A549 (cell line): ENCODE measurements around the gene CEPT1.

Experiments
- CTCF ChIP-seq: fragments of >200 bp; sonication (Bioruptor Twin); formaldehyde crosslinking; IDR thresholded peaks from 3 replicates; pipeline ENCODE4 v1.5.1; 2016
- HDAC2 ChIP-seq: fragments of 200-600 bp; sonication (generic); IDR thresholded peaks from 2 replicates; pipeline ENCODE4 v1.6.1; 2016
- POLR2A ChIP-seq: IDR thresholded peaks from 2 replicates; pipeline ENCODE4 v1.6.1; 2012; ENCODE audit warnings: mild to moderate bottlenecking, low read length

DNA sequence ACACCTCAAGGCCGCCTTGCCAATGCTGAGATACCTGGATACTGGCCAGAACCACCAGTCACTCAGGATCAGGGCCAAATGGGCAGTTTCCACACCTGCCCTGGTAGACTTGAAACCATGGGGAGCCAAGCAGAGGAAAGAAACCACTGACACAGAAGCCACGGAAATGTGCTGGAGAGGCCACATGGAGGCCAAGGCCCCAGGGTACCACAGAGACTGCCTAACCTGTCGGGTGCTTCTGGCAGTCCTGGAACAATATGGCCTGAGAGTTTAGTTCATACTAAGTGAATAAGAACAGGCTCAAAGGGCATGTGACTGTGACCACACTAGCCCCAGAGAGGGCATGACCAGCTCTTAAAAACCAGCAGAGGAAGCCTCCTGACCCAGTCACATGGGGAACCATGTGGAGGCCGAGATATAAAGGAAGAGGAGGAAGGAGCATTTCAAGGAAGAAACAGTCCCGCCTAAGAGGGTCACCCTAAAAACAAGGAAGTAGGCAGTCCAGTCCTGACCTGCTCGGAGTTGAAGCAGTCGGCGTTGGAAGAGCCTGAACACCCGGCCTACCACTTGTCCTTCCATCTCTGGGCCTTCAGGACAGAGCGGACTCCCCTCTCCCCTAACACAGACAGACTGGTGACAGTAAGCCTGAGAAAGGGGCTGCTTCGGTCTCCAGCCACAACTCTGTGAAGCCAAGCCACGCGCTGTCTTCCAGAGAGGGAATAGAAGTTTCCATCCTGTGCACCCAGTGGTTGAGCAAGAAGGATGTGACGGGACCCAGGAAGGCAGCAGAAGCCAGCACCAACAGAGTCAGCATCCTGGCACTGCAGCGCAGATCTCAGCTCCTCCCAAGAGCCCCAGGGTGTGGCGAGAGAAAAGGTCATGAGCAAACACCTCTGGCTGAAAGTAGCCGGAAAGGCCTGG is 60.1 kb downstream of the CEPT1 start, which contains the start of gene DENND2D:
- no peak for TF ChIP-seq POLR2A
- TF ChIP-seq CTCF: no peak
- TF ChIP-seq HDAC2: no peak
